Measurements from ENCODE around the gene DBT.

- TF ChIP-seq EZH2 (IDR thresholded peaks at IDR 0.05; ENCODE audit: low read depth): no peak
- no peak for TF ChIP-seq CTCF (conservative IDR thresholded peaks at IDR 0.05)
These were observed 30.2 kb downstream of the DBT start for GRCh38 chr1:100219457-100219856.

Data from PC-9 (cell line).